Prostate gland (tissue), 2 donors: Measurements from ENCODE around the gene ANGPTL2. TPM values are rescaled to one million over a fixed set of nuclear protein-coding genes. Genes with fewer than 3 reads are reported as not detected.

Source experiments
- DNase-seq: peaks from one replicate; pipeline ENCODE4 v3.0.0-alpha.2; 2019; ENCODE audit warnings: low spot score
- H3K27ac ChIP-seq, 2 donors: fragments of 200-600 bp; sonication (generic); 2 replicates each; pipeline ENCODE4 v1.5.1; 2017 to 2019
- H3K27me3 ChIP-seq: fragments of 200-600 bp; sonication (generic); replicated peaks from 2 replicates; pipeline ENCODE4 v1.5.1; 2019; ENCODE audit not compliant: insufficient read depth
- H3K36me3 ChIP-seq, 2 donors: fragments of 200-600 bp; sonication (generic); 1 replicate in 1 of 2; 2 replicates in 1 of 2; pipeline versions ENCODE4 v1.5.1 to v1.8.1; 2017 to 2019
- H3K4me1 ChIP-seq: fragments of 200-600 bp; sonication (generic); replicated peaks from 2 replicates; pipeline ENCODE4 v1.5.1; 2019
- H3K4me3 ChIP-seq, 2 donors: fragments of 200-600 bp; sonication (generic); 2 replicates each; pipeline ENCODE4 v1.5.1; 2017 to 2019
- H3K9me3 ChIP-seq: fragments of 200-600 bp; sonication (generic); 2 replicates; pipeline ENCODE4 v1.5.1; 2017
- POLR2A ChIP-seq: fragments of 450-650 bp; IDR thresholded peaks from one replicate; pipeline ENCODE4 v1.6.1; 2016; ENCODE audit warnings: antibody characterized with exemption, mild to moderate bottlenecking
- POLR2AphosphoS5 ChIP-seq: sonication (generic); formaldehyde crosslinking; IDR thresholded peaks from one replicate; pipeline ENCODE4 v1.6.1; 2017; ENCODE audit warnings: antibody characterized with exemption
- WGBS: methylation state at CpG from one replicate; pipeline ENCODE4 v1.1.5; 2018; 5-methylcytosine and 5-hydroxymethylcytosine counted together
- intact Hi-C: fragments of 100-400 bp; cut with DNase I; formaldehyde crosslinking; loops from one replicate; pipeline ENCODE4 v1.14.2; 2022
- total RNA-seq, 2 donors: library from RNA; depleted of rRNA; stranded (reverse); fragments of >200 nt; gene quantifications; one replicate each; pipeline ENCODE4 v1.1.0, GENCODE V29; 2016
- TF ChIP-seq, protein P1 (sequence below), 4 experiments: fragments of 200-600 bp in 2 of 4; fragments of 450-650 bp in 2 of 4; sonication (generic) in 2 of 4; IDR thresholded peaks; 1 replicate in 3 of 4; 2 replicates in 1 of 4; pipeline ENCODE4 v1.5.1; 2016 to 2019; ENCODE audit warnings: antibody characterized with exemption in 4 of 4, mild to moderate bottlenecking in 2 of 4, moderate library complexity in 2 of 4

ANGPTL2 gene
- total RNA-seq, 2 donors from 2014 or later, result 17.3 to 43.2 TPM

DNA sequence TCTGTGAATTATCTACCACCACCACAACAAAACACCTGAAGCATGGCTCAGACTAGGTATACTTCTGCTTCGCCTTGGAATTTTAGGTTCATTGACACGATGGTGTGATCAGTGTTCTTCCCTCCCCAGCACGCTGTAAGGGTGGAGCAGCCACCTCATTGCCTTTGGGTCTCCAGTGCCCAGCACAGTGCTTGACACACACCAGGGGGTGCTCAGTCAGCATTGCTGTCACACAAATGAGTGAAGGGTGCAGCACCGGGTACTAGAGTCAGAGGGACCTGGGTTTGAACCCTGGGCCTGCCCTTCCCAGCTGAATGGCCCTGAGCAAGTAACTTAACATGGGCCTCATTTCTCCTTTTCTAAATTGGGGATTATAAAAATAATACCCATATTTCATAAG lies 9.9 kb upstream of the ANGPTL2 start:
- 97% methylated on average over 4 of the region's 4 CpGs for WGBS
- intact Hi-C loops, result no loop called here
- Histone ChIP-seq H3K9me3 (no peaks in the 10 kb centered on the region), H3K4me1 (peaks cover 16% of the 10 kb centered on the region), H3K36me3 (no peaks in the 10 kb centered on the region), H3K27me3 (no peaks in the 10 kb centered on the region), H3K27ac (peak overlapping the region in 1 of 2 donors; percentile 74), H3K4me3 (no peak overlapping the region)
- TF ChIP-seq POLR2A (no peak), POLR2AphosphoS5 (no peak)
- TF ChIP-seq, protein P1, sequence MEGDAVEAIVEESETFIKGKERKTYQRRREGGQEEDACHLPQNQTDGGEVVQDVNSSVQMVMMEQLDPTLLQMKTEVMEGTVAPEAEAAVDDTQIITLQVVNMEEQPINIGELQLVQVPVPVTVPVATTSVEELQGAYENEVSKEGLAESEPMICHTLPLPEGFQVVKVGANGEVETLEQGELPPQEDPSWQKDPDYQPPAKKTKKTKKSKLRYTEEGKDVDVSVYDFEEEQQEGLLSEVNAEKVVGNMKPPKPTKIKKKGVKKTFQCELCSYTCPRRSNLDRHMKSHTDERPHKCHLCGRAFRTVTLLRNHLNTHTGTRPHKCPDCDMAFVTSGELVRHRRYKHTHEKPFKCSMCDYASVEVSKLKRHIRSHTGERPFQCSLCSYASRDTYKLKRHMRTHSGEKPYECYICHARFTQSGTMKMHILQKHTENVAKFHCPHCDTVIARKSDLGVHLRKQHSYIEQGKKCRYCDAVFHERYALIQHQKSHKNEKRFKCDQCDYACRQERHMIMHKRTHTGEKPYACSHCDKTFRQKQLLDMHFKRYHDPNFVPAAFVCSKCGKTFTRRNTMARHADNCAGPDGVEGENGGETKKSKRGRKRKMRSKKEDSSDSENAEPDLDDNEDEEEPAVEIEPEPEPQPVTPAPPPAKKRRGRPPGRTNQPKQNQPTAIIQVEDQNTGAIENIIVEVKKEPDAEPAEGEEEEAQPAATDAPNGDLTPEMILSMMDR (IDR thresholded peaks at IDR 0.05), result no peak
- DNase-seq, result no peak

DNA sequence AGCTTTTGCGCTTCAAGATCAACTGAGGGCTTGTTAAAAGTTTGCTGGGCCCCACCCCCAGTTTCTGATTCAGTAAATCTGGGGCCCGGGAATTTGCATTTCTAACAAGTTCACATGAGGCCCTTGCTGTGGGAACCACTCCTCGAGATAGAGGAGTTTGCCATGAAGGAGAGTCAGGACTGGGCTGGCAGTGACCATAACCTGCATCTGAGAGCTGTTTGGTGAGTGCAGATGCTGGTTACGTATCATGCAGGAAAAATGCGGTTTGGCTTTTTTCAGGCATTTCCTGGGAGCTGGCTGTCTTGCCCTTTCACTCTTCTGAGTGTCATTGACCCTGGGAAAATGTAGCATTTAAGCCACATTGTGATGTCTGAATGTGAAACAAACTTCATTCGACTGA lies 9.4 kb upstream of the ANGPTL2 start:
- H3K4me3 ChIP-seq, result no peak overlapping the region
- 89% methylated on average over 6 of the region's 6 CpGs for WGBS
- peak overlapping the region in 1 of 2 donors; percentile 26 for H3K27ac ChIP-seq
- TF ChIP-seq POLR2AphosphoS5 (no peak), POLR2A (no peak)
- TF ChIP-seq, protein P1 (IDR thresholded peaks at IDR 0.05), result no peak
- H3K4me1 ChIP-seq, result peaks cover 16% of the 10 kb centered on the region
- intact Hi-C loops, result no loop called here
- no peak for DNase-seq
- no peaks in the 10 kb centered on the region for H3K9me3 ChIP-seq
- no peaks in the 10 kb centered on the region for H3K36me3 ChIP-seq
- H3K27me3 ChIP-seq, result no peaks in the 10 kb centered on the region

DNA sequence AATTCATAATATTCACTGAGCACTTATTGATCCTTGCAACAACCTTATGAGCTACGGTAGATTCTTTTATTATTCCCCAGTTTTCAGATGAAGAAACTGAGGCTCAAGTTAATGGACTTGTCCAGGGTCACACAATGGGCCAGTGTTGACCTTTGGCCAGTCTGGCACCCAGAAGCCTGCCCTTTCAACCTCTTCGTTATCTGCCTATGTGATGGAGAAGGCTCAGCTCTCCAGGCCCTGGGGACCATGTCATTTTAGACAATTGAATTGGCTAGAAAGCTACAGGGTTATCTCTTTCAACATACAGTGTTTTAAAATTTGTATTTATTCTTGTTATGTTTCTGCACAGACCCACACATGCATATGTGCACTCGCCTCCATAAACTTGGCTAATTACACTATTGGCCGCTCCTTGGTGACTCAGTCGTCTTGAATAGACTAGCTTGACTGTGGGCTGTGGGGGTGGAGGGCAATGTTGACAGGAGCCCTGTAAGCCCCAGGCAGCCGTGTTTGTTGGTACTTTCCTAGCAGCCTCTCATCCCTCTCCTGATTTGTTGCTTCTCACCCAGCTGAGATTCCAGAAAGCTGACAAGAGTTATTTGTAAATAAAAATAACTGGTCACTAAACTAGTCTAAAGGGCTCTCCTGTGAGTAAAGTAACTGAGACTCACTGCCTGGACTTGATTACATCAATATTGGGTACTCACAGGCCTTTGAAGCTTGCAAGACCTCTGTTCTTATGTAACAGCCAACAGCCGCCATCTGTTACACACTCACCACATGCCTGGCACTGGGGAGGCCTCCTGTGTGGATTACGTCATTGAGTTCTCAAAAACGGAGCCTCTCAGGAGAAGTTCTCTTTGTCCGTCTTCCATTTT lies 8.5 kb upstream of the ANGPTL2 start:
- H3K4me3 ChIP-seq, result no peak overlapping the region
- no peaks in the 10 kb centered on the region for H3K36me3 ChIP-seq
- 66% methylated on average over 10 of the region's 10 CpGs for WGBS
- H3K27me3 ChIP-seq, result no peaks in the 10 kb centered on the region
- peaks cover 16% of the 10 kb centered on the region for H3K4me1 ChIP-seq
- intact Hi-C loops, result no loop called here
- peak overlapping the region in 1 of 2 donors; percentile 26 for H3K27ac ChIP-seq
- TF ChIP-seq POLR2A (no peak), POLR2AphosphoS5 (no peak)
- TF ChIP-seq, protein P1 (IDR thresholded peaks at IDR 0.05), result no peak
- H3K9me3 ChIP-seq, result no peaks in the 10 kb centered on the region
- DNase-seq, result no peak

DNA sequence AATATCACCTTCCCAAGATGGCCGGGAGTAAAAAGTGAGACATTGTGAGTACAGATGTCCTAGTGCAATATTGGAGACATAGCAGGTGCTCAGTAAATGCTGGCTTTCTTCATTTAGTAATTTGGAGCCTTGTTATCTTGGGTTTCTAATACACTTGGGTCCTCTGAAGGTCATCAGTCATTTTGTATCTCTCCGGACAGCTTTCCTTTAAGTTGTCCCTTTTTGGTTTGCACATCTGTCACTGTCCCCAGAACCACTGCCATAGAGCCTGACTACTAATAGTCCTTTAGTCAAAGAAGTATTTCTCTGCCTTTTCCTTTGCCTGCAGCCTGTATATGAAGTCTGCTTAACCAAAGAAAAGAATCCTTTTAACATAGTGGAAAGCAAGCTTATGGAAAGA lies 7.8 kb upstream of the ANGPTL2 start:
- WGBS, result 94% methylated on average over 2 of the region's 2 CpGs
- H3K9me3 ChIP-seq, result no peaks in the 10 kb centered on the region
- H3K4me3 ChIP-seq, result no peak overlapping the region
- no peak overlapping the region for H3K27ac ChIP-seq
- no peaks in the 10 kb centered on the region for H3K27me3 ChIP-seq
- no peak for TF ChIP-seq POLR2A
- no peak for TF ChIP-seq POLR2AphosphoS5
- TF ChIP-seq, protein P1 (IDR thresholded peaks at IDR 0.05), result no peak
- peaks cover 16% of the 10 kb centered on the region for H3K4me1 ChIP-seq
- DNase-seq, result no peak
- intact Hi-C loops, result no loop called here
- no peaks in the 10 kb centered on the region for H3K36me3 ChIP-seq

DNA sequence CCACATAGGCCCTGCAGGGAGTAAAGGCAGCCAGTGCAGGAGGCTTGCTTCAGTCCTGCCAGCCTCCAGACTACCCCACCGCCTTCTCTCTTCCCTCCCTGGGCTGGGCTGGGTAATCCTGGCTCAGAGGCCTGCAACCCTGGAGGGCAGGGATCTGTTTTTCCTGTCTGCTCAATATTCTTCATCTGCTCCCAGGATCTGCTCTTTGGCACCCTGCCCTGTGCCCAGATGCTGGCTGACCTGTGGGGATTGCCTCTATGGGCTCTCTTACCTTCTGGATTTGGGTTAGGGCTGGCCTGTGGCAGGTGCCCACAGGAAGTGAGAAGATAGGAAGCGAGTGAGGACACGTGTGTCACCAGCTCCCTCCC lies 7.3 kb upstream of the ANGPTL2 start:
- H3K27me3 ChIP-seq, result no peaks in the 10 kb centered on the region
- H3K27ac ChIP-seq, result no peak overlapping the region
- no peak for DNase-seq
- H3K4me1 ChIP-seq, result peaks cover 16% of the 10 kb centered on the region
- H3K4me3 ChIP-seq, result no peak overlapping the region
- no peaks in the 10 kb centered on the region for H3K9me3 ChIP-seq
- intact Hi-C loops, result no loop called here
- WGBS, result 96% methylated on average over 3 of the region's 3 CpGs
- H3K36me3 ChIP-seq, result no peaks in the 10 kb centered on the region
- no peak for TF ChIP-seq POLR2AphosphoS5
- TF ChIP-seq POLR2A, result no peak
- TF ChIP-seq, protein P1 (IDR thresholded peaks at IDR 0.05), result no peak
